GM19395 (cell line): ENCODE results near the gene EXD2.
"Not testable (repeated sequence)": the region's sequence is repeated elsewhere in the genome, so short reads cannot be mapped to it uniquely, and the experiment has no call there.

Experiments used
- ATAC-seq: cut with Tn5 transposase; IDR thresholded peaks from one replicate; pipeline ENCODE4 v1.9.1; 2021; ENCODE audit warnings: mild to moderate bottlenecking, moderate library complexity; ENCODE audit not compliant: unreplicated experiment

EXD2 gene

DNA sequence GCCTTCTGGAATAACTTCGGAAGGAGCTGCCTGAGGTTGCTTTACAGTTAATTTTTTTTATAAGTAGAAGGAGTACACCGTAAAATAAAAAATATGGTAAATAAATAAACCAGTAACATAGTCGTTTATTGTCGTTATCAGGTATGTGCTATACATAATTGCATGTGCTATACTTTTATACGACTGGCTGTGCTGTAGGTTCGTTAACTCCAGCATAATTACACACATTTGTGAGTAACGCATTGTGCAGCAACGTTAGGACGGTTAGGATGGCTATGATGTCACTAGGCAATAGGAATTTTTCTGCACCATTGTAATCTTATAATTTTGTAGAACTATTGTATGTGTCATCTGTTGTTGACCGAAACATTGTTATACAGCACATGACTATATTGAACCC lies 8.5 kb downstream of the EXD2 start:
- no peak for ATAC-seq

DNA sequence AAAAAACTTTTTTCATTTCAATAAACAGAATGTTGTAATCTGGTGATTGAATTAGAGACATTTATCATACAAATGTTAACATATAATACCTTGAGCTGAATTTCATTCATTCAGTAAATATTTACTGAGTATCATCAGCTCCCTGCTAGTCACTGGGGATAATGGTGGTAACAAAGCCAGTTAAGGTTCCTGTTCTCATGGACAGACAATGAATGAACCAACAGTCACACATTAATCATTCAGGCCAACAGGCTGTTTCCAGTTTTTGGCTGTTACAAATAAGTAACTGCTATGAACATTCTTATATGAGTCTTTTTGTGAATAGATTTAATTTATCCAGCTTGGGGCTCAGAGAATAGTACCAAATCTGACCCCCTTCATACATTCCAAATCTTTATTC lies 13.5 kb downstream of the EXD2 start:
- no peak for ATAC-seq

DNA sequence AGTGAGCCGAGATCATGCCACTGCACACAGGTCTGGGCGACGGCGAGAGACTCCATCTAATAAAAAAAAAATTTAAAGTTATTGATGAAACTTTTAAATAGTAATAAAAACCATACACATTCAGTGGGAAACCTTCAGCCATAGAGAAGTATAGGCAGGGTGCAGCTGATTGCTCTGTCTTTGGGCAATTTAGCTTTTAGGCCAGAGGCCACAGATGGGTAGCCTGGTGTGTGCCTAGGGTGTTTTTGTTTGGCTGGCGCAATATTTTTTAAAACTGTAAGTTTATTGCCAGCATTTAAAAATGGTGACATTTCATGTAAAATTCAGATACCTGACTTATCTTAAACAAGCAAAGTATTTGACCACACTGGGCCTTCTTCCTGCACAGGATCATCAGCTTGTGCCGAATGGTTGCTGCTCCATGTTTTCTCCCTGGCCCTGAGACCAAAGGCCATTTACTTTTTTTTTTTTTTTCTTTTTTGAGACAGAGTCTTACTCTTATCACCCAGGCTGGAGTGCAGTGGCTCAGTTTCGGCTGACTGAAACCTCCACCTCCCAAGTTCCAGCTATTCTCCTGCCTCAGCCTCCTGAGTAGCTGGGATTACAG lies 16.2 kb downstream of the EXD2 start:
- no peak for ATAC-seq

DNA sequence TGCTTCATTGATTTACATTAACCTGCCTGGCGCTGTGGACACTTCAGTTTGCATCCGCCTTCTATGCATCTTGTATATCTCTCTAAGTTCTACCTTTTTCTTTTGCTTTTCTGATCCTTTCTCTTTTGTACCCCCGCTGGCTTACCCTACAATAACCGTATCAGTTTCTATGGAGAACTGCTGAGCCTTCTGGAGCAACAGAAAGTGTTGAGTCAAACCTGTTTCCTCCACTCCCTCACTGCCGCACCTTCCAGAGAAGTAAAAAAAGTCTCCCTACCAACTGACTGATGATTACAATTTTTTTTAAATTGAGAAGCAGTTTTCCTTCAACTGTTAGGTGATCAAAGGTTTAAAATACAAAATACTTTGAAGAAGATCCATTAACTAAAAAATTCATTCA lies 17.4 kb downstream of the EXD2 start:
- ATAC-seq, result no peak

DNA sequence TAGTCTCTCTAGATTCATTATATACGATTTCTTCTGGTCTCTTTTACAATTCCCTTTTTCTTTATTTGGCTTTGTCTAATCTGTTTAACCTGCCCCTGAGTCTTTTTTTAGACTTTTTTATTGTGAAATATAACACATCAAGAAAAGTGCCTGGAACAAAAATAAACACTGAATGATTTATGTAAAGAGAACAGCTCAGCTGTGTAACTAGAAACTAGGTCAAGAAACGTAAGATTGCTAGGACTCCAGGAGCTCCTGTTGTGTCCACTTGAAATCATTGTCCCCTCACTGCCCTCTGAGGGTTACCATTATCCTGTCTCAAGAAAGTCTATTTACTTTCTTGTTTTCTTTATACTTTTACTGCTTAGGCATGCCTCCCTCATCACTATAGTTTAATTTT lies 23.1 kb downstream of the EXD2 start:
- no peak for ATAC-seq

DNA sequence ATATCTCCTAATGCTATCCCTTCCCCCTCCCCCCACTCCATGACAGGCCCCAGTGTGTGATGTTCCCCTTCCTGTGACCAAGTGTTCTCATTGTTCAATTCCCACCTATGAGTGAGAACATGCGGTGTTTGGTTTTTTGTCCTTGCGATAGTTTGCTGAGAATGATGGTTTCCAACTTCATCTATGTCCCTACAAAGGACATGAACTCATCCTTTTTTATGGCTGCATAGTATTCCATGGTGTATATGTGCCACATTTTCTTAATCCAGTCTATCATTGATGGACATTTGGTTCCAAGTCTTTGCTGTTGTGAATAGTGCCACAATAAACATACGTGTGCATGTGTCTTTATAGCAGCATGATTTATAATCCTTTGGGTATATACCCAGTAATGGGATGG lies 26.4 kb downstream of the EXD2 start:
- ATAC-seq, result not testable (repeated sequence)

DNA sequence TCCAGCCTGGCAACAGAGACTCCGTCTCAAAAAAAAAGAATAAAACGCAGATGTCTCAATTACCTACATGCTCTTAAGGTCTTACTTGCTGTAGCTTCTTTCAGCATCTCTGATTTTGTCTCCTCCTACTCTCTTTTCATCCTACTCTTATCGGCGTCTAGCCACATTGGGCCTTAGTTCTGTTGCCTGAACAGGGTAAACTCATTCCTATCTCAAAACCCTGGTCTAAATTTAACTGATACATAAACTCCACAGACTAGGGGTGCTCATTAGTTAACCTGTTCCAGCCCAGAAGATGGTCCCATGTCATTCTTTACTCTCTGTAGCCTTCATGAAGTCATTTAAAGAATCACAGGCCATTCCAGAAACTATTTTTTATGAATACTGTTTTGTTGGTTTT lies 33.6 kb downstream of the EXD2 start:
- ATAC-seq, result no peak

DNA sequence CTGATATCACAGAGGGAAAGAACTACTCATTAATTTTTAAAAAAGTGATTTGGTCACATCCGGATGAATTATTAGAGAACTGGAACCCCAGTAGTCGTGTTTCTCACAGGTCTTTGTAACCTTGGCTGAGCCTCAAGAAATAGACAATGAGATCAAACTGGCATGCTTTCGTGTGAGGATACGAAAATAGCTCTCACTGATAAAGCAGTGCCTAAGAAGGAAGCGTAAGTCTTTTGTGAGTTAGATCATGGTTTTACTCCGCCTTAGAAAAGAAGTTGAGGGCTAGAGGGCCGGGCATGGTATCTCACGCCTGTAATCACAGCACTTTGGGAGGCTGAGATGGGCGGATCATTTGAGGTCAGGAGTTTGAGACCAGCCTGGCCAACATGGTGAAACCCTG lies 34.9 kb downstream of the EXD2 start:
- ATAC-seq, result no peak

DNA sequence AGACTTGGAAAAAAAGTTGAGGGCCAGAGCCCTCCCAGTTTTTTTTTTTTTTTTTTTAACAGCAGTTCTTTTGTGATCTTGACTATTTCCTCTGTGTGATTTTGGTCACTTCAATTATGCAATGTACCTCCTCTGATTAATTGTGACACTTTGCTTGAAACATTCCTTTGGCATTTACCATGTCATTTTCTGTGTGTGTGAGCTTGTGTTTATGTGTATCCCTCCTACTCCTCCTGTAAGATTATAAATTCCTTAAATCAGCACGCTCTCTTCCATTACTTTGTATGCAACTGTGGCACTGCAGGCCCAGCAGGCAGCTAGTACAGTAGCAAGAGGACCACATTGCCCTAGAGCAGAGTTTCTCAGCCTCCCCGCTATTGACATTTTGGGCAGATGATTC lies 35.4 kb downstream of the EXD2 start:
- ATAC-seq, result no peak

DNA sequence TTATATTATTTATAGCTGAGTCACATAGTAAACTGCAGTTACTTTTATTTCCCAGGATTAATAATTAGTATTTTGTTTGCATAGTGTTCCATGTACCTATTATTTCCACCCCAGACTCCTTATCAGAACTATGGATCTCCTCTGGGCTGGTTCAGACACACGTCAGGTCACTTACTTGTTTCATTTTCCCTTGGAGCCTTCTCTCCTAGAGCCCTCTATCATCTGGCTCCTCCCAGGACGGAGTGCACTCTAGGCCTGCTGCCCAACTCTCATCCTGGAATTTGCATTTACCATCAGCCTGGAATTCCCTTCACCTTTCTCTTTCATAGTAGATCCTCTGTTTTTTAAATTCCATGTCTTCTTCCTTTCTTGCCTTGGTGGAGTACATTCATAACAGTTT lies 40.2 kb downstream of the EXD2 start:
- ATAC-seq, result no peak

DNA sequence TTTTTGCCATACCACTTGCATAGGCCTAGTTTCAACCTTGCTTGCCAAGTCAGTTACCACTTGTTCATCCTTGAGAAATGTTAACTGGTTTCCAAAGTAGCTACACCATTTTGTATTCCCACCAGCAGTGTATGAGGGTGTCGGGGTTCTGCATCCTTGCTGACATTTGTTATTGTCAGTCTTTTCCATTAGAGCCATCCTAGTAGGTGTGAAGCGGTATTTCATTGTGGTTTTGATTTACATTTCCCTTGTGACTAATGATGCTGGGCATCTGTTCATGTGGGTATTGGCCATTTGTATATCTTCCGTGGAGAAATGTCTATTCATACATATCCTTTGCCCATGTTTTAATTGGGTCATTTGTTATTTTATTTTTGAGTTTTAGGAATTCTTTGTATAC lies 41.1 kb downstream of the EXD2 start:
- ATAC-seq, result no peak

DNA sequence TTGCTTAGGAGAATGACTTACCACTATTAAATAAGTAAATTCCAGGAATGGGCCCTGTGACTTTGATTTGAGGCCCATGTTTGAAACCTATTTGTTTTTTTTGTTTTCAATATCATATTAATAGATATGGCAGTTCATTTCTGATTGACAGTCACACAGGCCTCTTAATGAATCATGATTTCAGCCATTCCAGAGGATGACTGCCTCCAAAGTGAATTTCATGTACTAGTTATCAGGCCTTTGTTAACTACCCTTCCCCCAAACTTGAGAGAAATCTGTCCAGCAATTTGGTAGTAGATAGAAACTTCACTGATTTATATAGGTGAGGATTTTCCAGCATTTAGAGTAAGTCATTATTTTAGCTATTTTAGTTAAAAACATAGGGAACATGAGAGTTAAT lies 42.8 kb downstream of the EXD2 start:
- ATAC-seq, result no peak

DNA sequence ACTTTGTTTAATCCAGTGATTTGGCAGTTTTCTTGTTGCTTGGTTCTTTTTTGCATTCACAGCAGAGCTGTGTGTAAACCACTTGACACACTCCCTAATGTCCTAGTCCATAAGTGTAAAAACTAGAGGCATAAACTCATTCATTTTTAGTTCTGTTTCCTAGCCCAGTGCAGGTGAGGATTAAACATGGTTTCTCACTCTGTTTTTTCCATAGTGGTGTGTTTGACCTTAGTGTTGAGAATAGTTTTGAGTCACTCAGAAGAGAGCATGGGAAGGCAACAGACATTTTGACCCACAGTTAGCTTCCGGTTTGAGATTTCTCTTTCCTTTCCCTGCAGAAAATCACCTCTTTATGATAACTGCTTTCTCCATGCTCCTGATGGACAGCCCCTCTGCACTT lies 44.4 kb downstream of the EXD2 start:
- ATAC-seq, result no peak

DNA sequence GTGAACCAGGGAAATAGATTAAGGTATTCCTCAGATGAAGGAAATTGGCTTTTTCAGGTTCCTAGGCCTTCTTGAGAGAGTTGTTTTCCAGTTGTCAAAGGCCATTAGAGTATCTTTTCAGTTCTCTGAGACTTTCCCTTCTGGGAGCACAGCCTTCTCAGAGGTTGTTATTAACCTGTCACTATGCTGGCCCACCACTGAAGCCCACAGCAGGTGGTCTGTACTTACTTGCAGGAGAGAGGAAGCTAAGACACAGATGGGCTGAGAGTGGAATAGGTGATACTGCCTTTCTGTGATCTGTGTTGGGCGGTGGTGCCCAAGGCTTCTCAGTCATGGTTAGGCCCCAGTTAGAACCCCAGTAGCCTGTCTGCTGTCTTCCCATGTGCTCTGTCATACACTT lies 45.8 kb downstream of the EXD2 start:
- ATAC-seq, result no peak

DNA sequence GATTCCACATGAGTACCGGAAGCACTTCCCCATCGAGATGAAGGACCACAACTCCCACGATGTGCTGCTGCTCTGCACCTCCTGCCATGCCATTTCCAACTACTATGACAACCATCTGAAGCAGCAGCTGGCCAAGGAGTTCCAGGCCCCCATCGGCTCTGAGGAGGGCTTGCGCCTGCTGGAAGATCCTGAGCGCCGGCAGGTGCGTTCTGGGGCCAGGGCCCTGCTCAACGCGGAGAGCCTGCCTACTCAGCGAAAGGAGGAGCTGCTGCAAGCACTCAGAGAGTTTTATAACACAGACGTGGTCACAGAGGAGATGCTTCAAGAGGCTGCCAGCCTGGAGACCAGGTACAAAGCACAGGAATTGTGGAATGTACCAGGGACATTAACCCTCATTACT lies 46.3 kb downstream of the EXD2 start:
- no peak for ATAC-seq

DNA sequence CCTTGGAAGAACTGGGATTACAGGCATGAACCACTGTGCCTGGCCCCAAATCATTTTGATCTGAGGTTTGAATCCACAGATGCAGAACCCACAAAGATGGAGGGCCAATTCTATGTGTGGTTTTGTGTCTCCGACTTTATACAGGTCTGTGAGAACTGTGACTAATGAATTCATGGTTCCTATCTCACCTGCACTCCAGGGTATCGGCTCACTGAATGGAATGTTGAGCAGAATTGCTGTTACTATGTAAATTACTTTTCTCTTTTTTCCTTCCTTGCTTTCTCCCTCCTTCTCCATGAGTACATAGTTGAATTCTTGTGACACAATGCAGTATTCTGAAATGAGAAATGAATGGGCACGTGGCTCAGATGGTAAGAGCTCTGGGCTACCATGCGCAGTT lies 47.6 kb downstream of the EXD2 start:
- no peak for ATAC-seq

DNA sequence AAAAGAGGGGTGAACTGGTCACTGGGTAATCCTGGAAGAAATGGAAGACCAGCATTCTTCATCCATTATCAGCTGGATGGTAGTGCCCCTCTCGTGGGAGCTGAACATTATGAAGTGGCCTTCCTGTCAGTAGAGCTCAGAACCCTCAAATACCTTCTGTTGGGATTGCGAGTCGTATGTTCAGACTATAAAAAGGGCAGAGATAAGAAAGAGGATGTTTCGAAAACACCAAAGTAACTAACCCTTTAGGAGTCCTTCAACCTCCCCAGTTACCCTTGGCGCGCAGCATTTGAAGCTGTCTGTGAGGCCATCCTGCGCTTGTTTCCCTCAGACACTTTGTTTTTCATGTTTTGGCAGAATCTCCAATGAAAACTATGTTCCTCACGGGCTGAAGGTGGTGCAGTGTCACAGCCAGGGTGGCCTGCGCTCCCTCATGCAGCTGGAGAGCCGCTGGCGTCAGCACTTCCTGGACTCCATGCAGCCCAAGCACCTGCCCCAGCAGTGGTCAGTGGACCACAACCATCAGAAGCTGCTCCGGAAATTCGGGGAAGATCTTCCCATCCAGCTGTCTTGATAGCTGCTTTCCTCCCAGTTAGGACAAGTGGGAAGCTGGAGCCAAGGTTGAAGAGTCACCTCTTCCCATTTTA lies 49.4 kb downstream of the EXD2 start:
- ATAC-seq, result no peak

DNA sequence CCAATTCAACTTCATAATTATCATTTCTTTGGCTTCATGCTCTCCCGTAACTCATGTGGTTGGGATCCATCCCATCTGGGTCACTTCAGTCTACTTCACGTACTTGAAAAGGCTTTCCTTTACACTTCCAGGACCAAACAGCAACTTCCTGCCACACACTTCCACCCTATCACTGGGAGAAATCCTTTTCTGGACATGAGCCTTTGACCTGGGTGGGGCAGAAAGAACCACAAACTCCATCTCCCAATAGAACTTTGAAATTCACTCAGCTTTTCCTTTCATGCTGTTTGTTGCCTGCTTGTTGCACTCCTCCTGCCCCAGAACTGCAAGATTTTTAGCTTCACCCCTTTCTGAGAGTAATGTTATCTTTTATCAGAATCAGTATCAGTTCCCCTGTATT lies 50.3 kb downstream of the EXD2 start:
- no peak for ATAC-seq

DNA sequence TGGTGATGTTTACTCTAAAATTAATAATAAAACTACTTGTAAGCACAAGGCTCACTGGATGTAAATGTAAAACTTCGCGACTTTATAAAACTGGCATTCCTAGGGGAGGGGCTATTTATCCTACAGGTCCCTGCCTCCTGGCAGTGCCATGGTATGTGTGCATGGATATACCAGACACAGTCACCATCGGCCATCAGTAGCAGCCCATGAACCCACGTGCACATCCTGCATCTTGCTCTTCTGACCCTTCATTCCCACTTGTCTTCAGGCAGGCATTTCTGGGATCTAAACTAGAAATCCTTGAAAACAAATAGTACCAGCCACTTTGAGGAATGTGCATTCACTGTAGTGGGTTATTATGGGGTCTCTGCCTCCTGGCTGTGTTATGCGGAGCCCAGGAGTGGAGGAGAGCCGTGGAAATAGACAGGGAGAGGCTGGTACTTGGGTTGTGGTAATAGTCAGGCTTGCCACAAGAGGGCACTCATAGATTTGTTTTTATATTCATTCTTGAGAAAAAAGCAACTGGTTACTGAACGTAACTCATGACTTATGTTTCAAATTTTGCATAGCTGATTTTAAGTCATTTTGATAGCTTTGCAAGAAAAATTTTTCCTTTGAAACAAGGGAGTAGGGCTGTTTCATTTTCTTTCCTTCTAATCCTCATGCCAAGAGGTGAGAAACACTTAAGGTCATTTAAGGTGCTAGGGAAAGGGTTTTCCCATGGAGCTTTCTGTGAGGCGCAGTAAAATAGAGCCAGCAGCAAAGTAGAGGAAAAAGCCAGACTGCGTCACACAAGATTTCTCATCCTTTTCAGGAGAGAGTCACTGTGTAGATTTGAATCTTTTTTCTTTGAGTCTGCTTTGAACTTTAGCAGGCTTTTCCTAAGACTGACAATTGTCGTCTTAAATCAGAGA lies 51.3 kb downstream of the EXD2 start:
- no peak for ATAC-seq

DNA sequence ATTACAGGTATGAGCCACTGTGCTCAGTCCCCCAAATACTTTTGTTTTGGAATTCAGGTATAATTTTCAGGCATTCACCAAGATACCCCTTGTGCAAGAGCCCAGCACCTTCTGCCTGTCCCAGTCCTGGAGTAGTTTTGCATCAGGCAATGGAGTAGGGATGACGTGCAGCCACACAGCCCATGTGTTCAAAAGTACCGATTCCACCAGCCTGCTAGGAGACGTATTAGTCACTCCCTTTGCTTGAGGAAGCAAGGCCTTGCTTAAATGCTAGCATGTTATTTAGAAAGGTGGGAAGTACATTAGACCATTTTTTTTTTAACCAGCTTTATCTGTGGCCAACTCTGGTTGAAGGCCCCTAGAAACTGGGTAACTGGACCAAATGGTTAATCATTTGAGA lies 53.6 kb downstream of the EXD2 start:
- ATAC-seq, result no peak

DNA sequence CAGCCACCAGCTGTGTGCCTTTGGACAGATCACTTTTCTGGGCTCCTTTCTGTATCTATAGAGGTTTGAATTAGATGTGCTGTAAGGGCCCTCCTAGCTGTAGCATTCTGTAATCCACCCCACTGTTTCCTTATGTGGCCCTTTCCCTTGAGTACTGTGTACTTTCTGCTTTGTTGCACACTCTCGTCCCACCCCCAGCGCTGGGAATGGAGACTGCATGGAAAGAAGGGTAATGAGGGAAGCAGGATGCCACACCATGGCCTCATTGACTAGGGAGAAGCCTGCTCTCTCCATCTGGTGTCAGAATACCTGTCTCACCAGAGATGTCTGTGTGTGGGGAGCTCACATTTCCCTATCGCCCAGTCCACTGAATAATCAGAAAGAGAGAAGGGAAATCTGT lies 55.0 kb downstream of the EXD2 start:
- no peak for ATAC-seq
